Adrenal gland (tissue), 12 donors: ENCODE data around the gene PTH1R. TPM values are rescaled to one million over a fixed set of nuclear protein-coding genes. Genes with fewer than 3 reads are reported as not detected.

ENCODE experiments used
- DNase-seq, 7 donors: peaks; one replicate each; pipeline ENCODE4 v3.0.0-alpha.2; 2019 to 2020
- H3K27ac ChIP-seq, 5 donors: fragments of 200-600 bp; sonication (generic) in 4 of 5; 1 replicate in 3 of 5; 2 replicates in 2 of 5; pipeline versions ENCODE4 v1.5.1 to v1.8.0; 2016 to 2020; ENCODE audit warnings: mild to moderate bottlenecking in 1 of 5
- H3K27me3 ChIP-seq: fragments of 200-600 bp; 2 replicates; pipeline ENCODE4 v1.8.0; 2021
- H3K36me3 ChIP-seq, 2 donors: fragments of 200-600 bp; replicated peaks in 1 of 2; 1 replicate in 1 of 2; 2 replicates in 1 of 2; pipeline versions ENCODE4 v1.5.1 to v1.8.0; 2018 to 2022
- H3K4me1 ChIP-seq, 2 donors: fragments of 200-600 bp; replicated peaks in 1 of 2; 1 replicate in 1 of 2; 2 replicates in 1 of 2; pipeline versions ENCODE4 v1.5.1 to v1.8.0; 2018 to 2021
- H3K4me3 ChIP-seq, 4 donors: fragments of 200-600 bp; sonication (generic) in 3 of 4; one replicate each; pipeline ENCODE4 v1.5.1; 2016 to 2018
- H3K9me3 ChIP-seq, 3 donors: fragments of 200-600 bp; sonication (generic) in 1 of 3; replicated peaks in 1 of 3; 1 replicate in 2 of 3; 2 replicates in 1 of 3; pipeline versions ENCODE4 v1.5.1 to v1.8.0; 2016 to 2021
- CTCF ChIP-seq, 6 experiments: fragments of 450-650 bp in 4 of 6; fragments of 200-600 bp in 2 of 6; sonication (generic) in 1 of 6; IDR thresholded peaks; 1 replicate in 5 of 6; 2 replicates in 1 of 6; pipeline versions ENCODE4 v1.5.1 to v1.8.0; 2016 to 2021; ENCODE audit warnings: antibody characterized with exemption in 6 of 6, mild to moderate bottlenecking in 2 of 6, moderate library complexity in 1 of 6
- POLR2A ChIP-seq, 2 donors: fragments of 450-650 bp; IDR thresholded peaks; one replicate each; pipeline ENCODE4 v1.6.1; 2017; ENCODE audit warnings: antibody characterized with exemption in 2 of 2, mild to moderate bottlenecking in 2 of 2, moderate library complexity in 1 of 2
- WGBS, 4 donors: extraction: QIAGEN DNeasy Blood & Tissue Kit in 2 of 4; methylation state at CpG; one replicate each; pipeline versions ENCODE4 v1.1.5 to v1.1.7; 2013 to 2017; 5-methylcytosine and 5-hydroxymethylcytosine counted together
- intact Hi-C, 2 donors: fragments of 100-400 bp; cut with DNase I; formaldehyde crosslinking; loops; one replicate each; pipeline versions ENCODE4 v1.14.1 to v1.15.0; 2022 to 2023
- polyA plus RNA-seq, 3 donors: library from polyadenylated mRNA; stranded (reverse); fragments of 200-250 nt in 2 of 3; fragments of 350-450 nt in 1 of 3; fragmentation: Illumina TruSeq in 1 of 3; extraction: RNeasy Lipid Tissue Mini Kit (QIAGEN cat#74804) in 1 of 3; gene quantifications; one replicate each; pipeline ENCODE4 v1.2.3, GENCODE V29; 2013 to 2014
- total RNA-seq, 9 donors: library from RNA; depleted of rRNA in 4 of 9; stranded (reverse); fragments of >200 nt in 4 of 9; fragments of 120-200 nt in 1 of 9; fragmentation: NEBNext Ultra II Directional in 1 of 9; extraction: Animal tissue kit (Norgen Biotek cat#: 25700) in 1 of 9; gene quantifications; one replicate each; pipeline versions ENCODE4 v1.1.0 to v1.2.4, GENCODE V29; 2013 to 2023
- donor health status: healthy with polysubstance abuse.
- donor health status: Bipolar disorder and iron deficiency.
- donor health status: DM: yes; HTN: yes; CAD: no.
- donor health status: DM: no; HTN: no; CAD: no.
- donor health status: DM: no; HTN: no; CAD: no.
- donor health status: DM: yes; HTN: yes; CAD: no.

PTH1R gene
- total and polyA plus RNA-seq, 12 donors, result 10.0 to 1,399 (median 47.5) TPM

GRCh38 chr3:46892285-46893145 is 15.0 kb downstream of the PTH1R start:
- Histone ChIP-seq H3K27ac (peak overlapping the region in 1 of 5 donors; percentile 72), H3K27me3 (no peaks in the 10 kb centered on the region), H3K36me3 (no peaks in the 10 kb centered on the region), H3K4me3 (peak overlapping the region in 1 of 4 donors; percentile 26), H3K4me1 (peaks cover 9 to 20% of the 10 kb centered on the region in 2 donors), H3K9me3 (no peaks in the 10 kb centered on the region)
- intact Hi-C loops, result no loop called here
- peak; percentile 70 to 86 (median 81) for DNase-seq
- TF ChIP-seq POLR2A (IDR thresholded peaks at IDR 0.05), result no peak
- peak in 1 of 6 experiments; percentile 5 for TF ChIP-seq CTCF (IDR thresholded peaks at IDR 0.05)
- WGBS, 4 donors, result 6 to 44% (median 9%) methylated on average over 7 to 58 of the region's 58 CpGs

DNA sequence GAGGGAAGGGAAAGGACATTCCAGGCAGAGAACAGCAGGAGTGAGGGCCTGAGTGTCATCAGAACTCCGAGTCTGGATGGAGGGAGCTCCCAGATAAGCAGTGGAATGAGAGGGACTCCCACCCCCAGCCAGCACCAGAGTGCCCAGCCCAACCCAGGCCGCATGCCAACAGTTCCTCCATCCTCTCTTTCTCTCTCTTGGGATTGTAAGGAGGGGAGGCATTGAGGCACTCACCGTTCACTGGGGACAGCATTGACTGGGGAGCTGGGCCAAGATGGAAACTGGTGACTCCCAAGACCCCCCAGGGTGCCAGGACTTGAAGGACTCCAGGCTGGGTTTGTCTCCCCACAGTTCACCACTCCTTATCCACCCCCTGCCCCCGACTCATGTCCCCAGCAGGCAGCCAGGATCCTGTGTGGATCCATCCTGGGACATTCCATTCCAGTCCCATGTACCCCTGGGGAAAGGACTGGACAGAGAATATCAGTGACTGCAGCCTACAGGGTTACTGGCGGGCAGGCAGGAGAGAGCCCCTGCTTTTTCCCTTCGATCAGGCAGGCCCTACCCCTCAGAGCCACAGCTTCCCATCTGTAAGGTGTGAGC is 15.7 kb downstream of the PTH1R start:
- peak overlapping the region in 1 of 4 donors; percentile 26 for H3K4me3 ChIP-seq
- DNase-seq, result no peak
- H3K36me3 ChIP-seq, result no peaks in the 10 kb centered on the region
- peaks cover 6% of the 10 kb centered on the region for H3K27me3 ChIP-seq
- H3K27ac ChIP-seq, result peak overlapping the region in 1 of 5 donors; percentile 72
- H3K4me1 ChIP-seq, result peaks cover 9 to 20% of the 10 kb centered on the region in 2 donors
- TF ChIP-seq POLR2A (IDR thresholded peaks at IDR 0.05), result no peak
- TF ChIP-seq CTCF (IDR thresholded peaks at IDR 0.05), result no peak
- no peaks in the 10 kb centered on the region for H3K9me3 ChIP-seq
- WGBS, 4 donors, result 50 to 67% (median 65%) methylated on average over 5 to 6 of the region's 6 CpGs
- intact Hi-C loops, result no loop called here

DNA sequence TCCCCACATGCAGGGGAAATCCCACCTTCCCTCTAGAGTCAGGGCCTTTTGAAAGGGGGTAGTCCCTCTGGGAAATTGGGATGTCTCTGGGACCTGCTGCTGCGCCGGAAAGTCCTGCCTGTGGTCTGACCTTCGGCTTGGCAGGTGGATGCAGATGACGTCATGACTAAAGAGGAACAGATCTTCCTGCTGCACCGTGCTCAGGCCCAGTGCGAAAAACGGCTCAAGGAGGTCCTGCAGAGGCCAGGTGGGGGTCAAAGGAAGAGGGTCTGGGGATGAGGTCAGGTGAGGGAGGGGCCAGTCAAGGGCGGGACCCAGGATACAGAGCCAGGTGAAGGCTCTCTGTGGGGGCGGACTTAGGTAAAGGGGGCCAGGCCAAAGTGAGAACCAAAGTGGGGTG is 16.2 kb downstream of the PTH1R start:
- WGBS, 4 donors, result 61 to 67% (median 65%) methylated on average over 4 to 9 of the region's 9 CpGs
- Histone ChIP-seq H3K9me3 (no peaks in the 10 kb centered on the region), H3K36me3 (no peaks in the 10 kb centered on the region), H3K4me3 (no peak overlapping the region), H3K4me1 (peaks cover 9 to 20% of the 10 kb centered on the region in 2 donors), H3K27me3 (peaks cover 11% of the 10 kb centered on the region), H3K27ac (peak overlapping the region in 1 of 5 donors; percentile 72)
- intact Hi-C loops, result loop anchor here in 1 of 2 donors (2.0 kb wide), 1 partner anchor 189 kb away; no protein-coding TSS in a partner anchor
- TF ChIP-seq POLR2A (IDR thresholded peaks at IDR 0.05), result no peak
- TF ChIP-seq CTCF (IDR thresholded peaks at IDR 0.05), result no peak
- no peak for DNase-seq

GRCh38 chr3:46894256-46894655 is 16.7 kb downstream of the PTH1R start:
- Histone ChIP-seq H3K36me3 (no peaks in the 10 kb centered on the region), H3K27ac (peak overlapping the region in 1 of 5 donors; percentile 40), H3K4me1 (peaks cover 9 to 22% of the 10 kb centered on the region in 2 donors), H3K4me3 (no peak overlapping the region), H3K27me3 (peaks cover 11% of the 10 kb centered on the region), H3K9me3 (no peaks in the 10 kb centered on the region)
- 77 to 86% (median 84%) methylated on average over 4 to 6 of the region's 6 CpGs for WGBS, 4 donors
- no peak for TF ChIP-seq CTCF (IDR thresholded peaks at IDR 0.05)
- no peak for TF ChIP-seq POLR2A (IDR thresholded peaks at IDR 0.05)
- intact Hi-C loops, result loop anchor here in 1 of 2 donors (2.0 kb wide), 1 partner anchor 189 kb away; no protein-coding TSS in a partner anchor
- no peak for DNase-seq
